ENCODE measurements around the gene LASP1NB.

LASP1NB gene

GRCh38 chr17:38904892-38905291 is 20.5 kb upstream of the LASP1NB start:
- peak overlapping the region; percentile 17 for H3K27ac ChIP-seq (ENCODE audit: low read length)
- no peak for TF ChIP-seq CTCF (IDR thresholded peaks at IDR 0.05)
- H3K4me3 Mint-ChIP-seq: no peak overlapping the region
- peaks cover 78% of the 10 kb centered on the region for H3K4me1 ChIP-seq (ENCODE audit: control insufficient read depth, insufficient read depth, low read length)
- no peak overlapping the region for H3K4me3 ChIP-seq (ENCODE audit: low read length)
- DNase-seq (no peak), ATAC-seq (no peak)
- no peaks in the 10 kb centered on the region for H3K36me3 Mint-ChIP-seq
- no peaks in the 10 kb centered on the region for H3K9me3 Mint-ChIP-seq
- no peaks in the 10 kb centered on the region for H3K9me3 ChIP-seq (ENCODE audit: control insufficient read depth, insufficient read depth, low read length)
- intact Hi-C loops (cut with micrococcal nuclease): loop anchor here (5.0 kb wide), 1 partner anchor 247 kb away; the partner anchor contains the start of gene PLXDC1
- H3K27me3 Mint-ChIP-seq (ENCODE audit: low read depth in 2 of 2): no peaks in the 10 kb centered on the region
- WGBS (ENCODE audit: insufficient coverage): 95% methylated on average over 2 of the region's 3 CpGs
- H3K36me3 ChIP-seq (ENCODE audit: control insufficient read depth, insufficient read depth, low read length): peaks cover 28% of the 10 kb centered on the region
- peak overlapping the region; percentile 67 to 95 for H3K27ac Mint-ChIP-seq
- H3K4me1 Mint-ChIP-seq: peaks cover 45 to 56% of the 10 kb centered on the region in 2 donors
- no peaks in the 10 kb centered on the region for H3K27me3 ChIP-seq (ENCODE audit: control insufficient read depth, insufficient read depth, low read length)

- Mint-ChIP-seq H3K27me3 (ENCODE audit: low read depth in 2 of 2) (no peaks in the 10 kb centered on the region), H3K4me3 (no peak overlapping the region), H3K4me1 (peaks cover 48 to 60% of the 10 kb centered on the region in 2 donors), H3K36me3 (no peaks in the 10 kb centered on the region), H3K27ac (peak overlapping the region; percentile 67 to 95), H3K9me3 (no peaks in the 10 kb centered on the region)
- Histone ChIP-seq H3K27me3 (ENCODE audit: control insufficient read depth, insufficient read depth, low read length) (no peaks in the 10 kb centered on the region), H3K4me3 (ENCODE audit: low read length) (no peak overlapping the region), H3K36me3 (ENCODE audit: control insufficient read depth, insufficient read depth, low read length) (peaks cover 31% of the 10 kb centered on the region), H3K9me3 (ENCODE audit: control insufficient read depth, insufficient read depth, low read length) (no peaks in the 10 kb centered on the region), H3K4me1 (ENCODE audit: control insufficient read depth, insufficient read depth, low read length) (peaks cover 78% of the 10 kb centered on the region), H3K27ac (ENCODE audit: low read length) (no peak overlapping the region)
- 89% methylated on average over 10 of the region's 10 CpGs for WGBS (ENCODE audit: insufficient coverage)
- no peak for DNase-seq
- intact Hi-C loops (cut with micrococcal nuclease): no loop called here
- no peak for TF ChIP-seq CTCF (IDR thresholded peaks at IDR 0.05)
- ATAC-seq: no peak
Measured at GRCh38 chr17:38905375-38905774, 20.0 kb upstream of the LASP1NB start.

- TF ChIP-seq CTCF (IDR thresholded peaks at IDR 0.05): no peak
- H3K27me3 ChIP-seq (ENCODE audit: control insufficient read depth, insufficient read depth, low read length): no peaks in the 10 kb centered on the region
- H3K27ac Mint-ChIP-seq: peak overlapping the region; percentile 79 to 95
- no peaks in the 10 kb centered on the region for H3K27me3 Mint-ChIP-seq (ENCODE audit: low read depth in 2 of 2)
- no peaks in the 10 kb centered on the region for H3K9me3 Mint-ChIP-seq
- H3K4me3 ChIP-seq (ENCODE audit: low read length): no peak overlapping the region
- H3K4me1 Mint-ChIP-seq: peaks cover 35 to 60% of the 10 kb centered on the region in 2 donors
- peaks cover 31% of the 10 kb centered on the region for H3K36me3 ChIP-seq (ENCODE audit: control insufficient read depth, insufficient read depth, low read length)
- intact Hi-C loops (cut with micrococcal nuclease): no loop called here
- DNase-seq: no peak
- H3K4me1 ChIP-seq (ENCODE audit: control insufficient read depth, insufficient read depth, low read length): peaks cover 74% of the 10 kb centered on the region
- H3K27ac ChIP-seq (ENCODE audit: low read length): peak overlapping the region; percentile 11
- ATAC-seq: no peak
- no peaks in the 10 kb centered on the region for H3K36me3 Mint-ChIP-seq
- H3K4me3 Mint-ChIP-seq: no peak overlapping the region
- H3K9me3 ChIP-seq (ENCODE audit: control insufficient read depth, insufficient read depth, low read length): no peaks in the 10 kb centered on the region
- 75% methylated on average over 5 of the region's 7 CpGs for WGBS (ENCODE audit: insufficient coverage)
Measured at GRCh38 chr17:38906460-38907228, 18.8 kb upstream of the LASP1NB start.

Measured in natural killer cell (primary cell).